Measurements from ENCODE around the gene NARS2.

GRCh38 chr11:78425399-78426070, 149.1 kb downstream of the NARS2 start:
- TF ChIP-seq SPI1 (IDR thresholded peaks at IDR 0.05; ENCODE audit: low read depth, low read length) (no peak), POLR2A (IDR thresholded peaks at IDR 0.05; ENCODE audit: low read depth, low read length) (no peak), PAX5 (IDR thresholded peaks at IDR 0.05; ENCODE audit: insufficient read depth, low read length, severe bottlenecking) (no peak), POLR2AphosphoS5 (IDR thresholded peaks at IDR 0.05; ENCODE audit: low read depth, low read length) (no peak), TAF1 (IDR thresholded peaks at IDR 0.05; ENCODE audit: low read depth, low read length) (no peak), POU2F2 (IDR thresholded peaks at IDR 0.05; ENCODE audit: low read depth, low read length) (no peak)

Measured in GM12891 (cell line).